Measurements from ENCODE around the gene HNRNPLL. TPM values are rescaled to one million over a fixed set of nuclear protein-coding genes. Genes with fewer than 3 reads are reported as not detected.

The HNRNPLL gene
- total and polyA plus RNA-seq, 2 of the 8 experiments (the other 6 are each of a cell fraction or from before 2014, with no cell fraction given), result 18.6 to 69.3 TPM

DNA sequence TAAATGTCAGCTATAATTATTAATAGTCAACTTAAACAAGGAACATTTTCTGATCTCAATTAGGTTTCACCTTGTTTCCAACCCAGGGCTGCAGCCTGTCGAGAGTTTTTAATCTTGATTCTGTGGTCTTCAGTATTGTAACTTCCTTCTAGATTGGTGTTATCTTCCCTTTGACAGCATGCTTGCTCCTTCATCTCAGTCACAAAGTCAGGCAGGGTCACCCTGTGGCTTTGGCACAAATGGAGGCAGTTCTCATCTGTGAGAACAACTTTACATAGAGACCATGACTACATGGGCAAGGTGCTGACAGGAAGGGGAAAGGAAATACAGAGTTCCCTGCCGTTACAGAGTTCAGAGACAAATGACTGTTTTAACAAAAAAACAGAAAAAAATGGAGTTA lies 50.5 kb downstream of the HNRNPLL start:
- FAIRE-seq, result no peak
- no peak overlapping the region for H2BK120ac ChIP-seq (replicated peaks; ENCODE audit: low read depth, low read length)
- H3K56ac ChIP-seq (replicated peaks; ENCODE audit: insufficient read length, low read depth, low read length), result no peak overlapping the region
- H3K79me2 ChIP-seq (ENCODE audit: control insufficient read depth in 1 of 2, insufficient read depth in 2 of 2, low read length in 2 of 2), result no peaks in the 10 kb centered on the region
- TF ChIP-seq POU5F1 (IDR thresholded peaks at IDR 0.05; ENCODE audit: low read depth, low read length) (no peak), RFX5 (IDR thresholded peaks at IDR 0.05; ENCODE audit: borderline replicate concordance, low read depth, low read length) (no peak)
- ChIA-PET POLR2A (ENCODE audit: partially characterized antibody) (no interaction called here), CTCF (ENCODE audit: partially characterized antibody) (interaction anchor here (0.6 to 2.5 kb wide), 4 partner anchors 14 to 87 kb away, joined by 3 to 9 read pairs (median 4); no protein-coding TSS in a partner anchor)
- H3K27ac ChIP-seq (ENCODE audit: low read depth, low read length), result no peak overlapping the region
- H2BK20ac ChIP-seq (ENCODE audit: low read length), result no peak overlapping the region
- no peaks in the 10 kb centered on the region for H3K27me3 ChIP-seq (replicated peaks in 1 of 4; ENCODE audit: control insufficient read depth in 3 of 4, extremely low read depth in 1 of 4, insufficient read depth in 3 of 4, low read length in 3 of 4)
- no peaks in the 10 kb centered on the region for H3K23me2 ChIP-seq (ENCODE audit: low read depth, low read length)
- H3K4ac ChIP-seq (replicated peaks; ENCODE audit: insufficient read length, low read depth, low read length), result no peak overlapping the region
- WGBS, 2 experiments (ENCODE audit: extremely low coverage in 1 of 2, insufficient coverage in 1 of 2, insufficient read length in 1 of 2, insufficient replicate concordance in 2 of 2, low coverage in 1 of 2, low lambda C conversion rate in 2 of 2, missing lambda C conversion rate in 1 of 2), result 87% methylated on average over 2 of the region's 2 CpGs; no CpG with 5 or more reads in 1 of the 2 experiments
- no peak overlapping the region for H4K5ac ChIP-seq (ENCODE audit: insufficient read length, low read depth, low read length)
- no peak for DNase-seq (ENCODE audit: low read depth in 1 of 2, low spot score in 2 of 2)
- H2BK5ac ChIP-seq (ENCODE audit: low read depth, low read length), result no peak overlapping the region
- no peaks in the 10 kb centered on the region for H3K9me3 ChIP-seq (ENCODE audit: insufficient read depth in 2 of 2, low read depth in 1 of 2, low read length in 1 of 2)
- no peak overlapping the region for H3K4me3 ChIP-seq (ENCODE audit: extremely low read depth in 1 of 4, insufficient read depth in 2 of 4, low read depth in 3 of 4, low read length in 4 of 4)
- peaks cover 0 to 4% (median 1%) of the 10 kb centered on the region in 4 experiments; a peak in 1 of 7 replicates for H3K4me1 ChIP-seq (replicated peaks in 1 of 4; ENCODE audit: control insufficient read depth in 3 of 4, insufficient read depth in 4 of 4, low read length in 3 of 4)
- H3K23ac ChIP-seq (ENCODE audit: insufficient read length), result no peak overlapping the region
- H2AK5ac ChIP-seq (ENCODE audit: low read depth, low read length), result no peak overlapping the region
- H3K4me2 ChIP-seq (ENCODE audit: insufficient read depth in 1 of 2, low read depth in 2 of 2, low read length in 2 of 2), result no peak overlapping the region
- H4K91ac ChIP-seq (replicated peaks; ENCODE audit: insufficient read length, low read length), result no peak overlapping the region
- no peak overlapping the region for H4K8ac ChIP-seq (ENCODE audit: extremely low read depth, insufficient read depth, low read length)
- H3K14ac ChIP-seq (ENCODE audit: insufficient read length), result no peak overlapping the region
- H3K9ac ChIP-seq (replicated peaks in 1 of 4; ENCODE audit: extremely low read depth in 1 of 4, low read depth in 3 of 4, low read length in 3 of 4), result no peak overlapping the region
- H4K20me1 ChIP-seq (replicated peaks in 1 of 2; ENCODE audit: control insufficient read depth in 1 of 2, insufficient read depth in 2 of 2, low read length in 2 of 2), result no peaks in the 10 kb centered on the region
- H2BK15ac ChIP-seq (ENCODE audit: low read length), result no peak overlapping the region
- H2BK12ac ChIP-seq (ENCODE audit: low read depth, low read length), result no peak overlapping the region
- no peak overlapping the region for H2AFZ ChIP-seq (ENCODE audit: low read length)
- no peaks in the 10 kb centered on the region; a peak in 1 of 8 replicates for H3K36me3 ChIP-seq (ENCODE audit: control insufficient read depth in 2 of 4, insufficient read depth in 4 of 4, low read length in 3 of 4)
- no peak overlapping the region for H3K18ac ChIP-seq (ENCODE audit: extremely low read depth, low read length)
- H3K79me1 ChIP-seq (ENCODE audit: low read depth, low read length), result no peaks in the 10 kb centered on the region

Measured in H1 (cell line).